Epithelial cell of esophagus (primary cell): ENCODE results near the gene ZNF784.

ENCODE experiments used
- DNase-seq: peaks from one replicate; pipeline ENCODE4 v3.0.0; 2010; ENCODE audit warnings: low read depth
- H3K4me3 ChIP-seq: 2 replicates; pipeline ENCODE4 v1.5.1; 2011; ENCODE audit warnings: mild to moderate bottlenecking, low read length, control low read depth
- CTCF ChIP-seq: IDR thresholded peaks from 2 replicates; pipeline ENCODE4 v1.5.1; 2011; ENCODE audit warnings: low read depth, mild to moderate bottlenecking, low read length, control low read depth, inconsistent platforms; ENCODE audit not compliant: insufficient read depth; ENCODE audit errors: missing control alignments

Gene ZNF784

GRCh38 chr19:55647732-55648584 is 23.6 kb upstream of the ZNF784 start, which contains the start of gene CCDC106:
Gene CCDC106 (plus strand): TSS chr19:55648212. CDS start chr19:55649047, 835 bp downstream.
- H3K4me3 ChIP-seq = peak within 1 kb of the TSS; percentile 64
- no peak for TF ChIP-seq CTCF
- DNase-seq = peak; percentile 65

- TF ChIP-seq CTCF = no peak
- H3K4me3 ChIP-seq = peak overlapping the region; percentile 64
- no peak for DNase-seq
Observed at GRCh38 chr19:55646889-55647731, 22.7 kb upstream of the ZNF784 start.

- TF ChIP-seq CTCF = no peak
- no peak for DNase-seq
- no peak overlapping the region for H3K4me3 ChIP-seq
Observed at GRCh38 chr19:55645512-55645881, 21.1 kb upstream of the ZNF784 start.

GRCh38 chr19:55644842-55645511 is 20.6 kb upstream of the ZNF784 start:
- peak overlapping the region; percentile 80 for H3K4me3 ChIP-seq
- DNase-seq = no peak
- TF ChIP-seq CTCF = no peak

GRCh38 chr19:55644191-55644833 is 19.9 kb upstream of the ZNF784 start:
- TF ChIP-seq CTCF = no peak
- DNase-seq = no peak

GRCh38 chr19:55643887-55644176 is 19.5 kb upstream of the ZNF784 start:
- H3K4me3 ChIP-seq = peak overlapping the region; percentile 80
- DNase-seq = no peak

More at GRCh38 chr19:55644191-55644833, 19.9 kb upstream of the ZNF784 start:
- peak overlapping the region; percentile 80 for H3K4me3 ChIP-seq

More at GRCh38 chr19:55643887-55644176, 19.5 kb upstream of the ZNF784 start:
- no peak for TF ChIP-seq CTCF
